GM19468 (cell line): ENCODE data around the gene CCNQ.

ENCODE experiments used
- ATAC-seq: cut with Tn5 transposase; IDR thresholded peaks from one replicate; pipeline ENCODE4 v1.9.1; 2021; ENCODE audit warnings: mild to moderate bottlenecking, moderate library complexity, moderate number of reproducible peaks; ENCODE audit not compliant: unreplicated experiment; ENCODE audit errors: extremely low read depth

Gene CCNQ

GRCh38 chrX:153637121-153638040 lies 38.4 kb upstream of the CCNQ start:
- ATAC-seq = no peak

- no peak for ATAC-seq
Measured at GRCh38 chrX:153636716-153637115, 37.8 kb upstream of the CCNQ start.

DNA sequence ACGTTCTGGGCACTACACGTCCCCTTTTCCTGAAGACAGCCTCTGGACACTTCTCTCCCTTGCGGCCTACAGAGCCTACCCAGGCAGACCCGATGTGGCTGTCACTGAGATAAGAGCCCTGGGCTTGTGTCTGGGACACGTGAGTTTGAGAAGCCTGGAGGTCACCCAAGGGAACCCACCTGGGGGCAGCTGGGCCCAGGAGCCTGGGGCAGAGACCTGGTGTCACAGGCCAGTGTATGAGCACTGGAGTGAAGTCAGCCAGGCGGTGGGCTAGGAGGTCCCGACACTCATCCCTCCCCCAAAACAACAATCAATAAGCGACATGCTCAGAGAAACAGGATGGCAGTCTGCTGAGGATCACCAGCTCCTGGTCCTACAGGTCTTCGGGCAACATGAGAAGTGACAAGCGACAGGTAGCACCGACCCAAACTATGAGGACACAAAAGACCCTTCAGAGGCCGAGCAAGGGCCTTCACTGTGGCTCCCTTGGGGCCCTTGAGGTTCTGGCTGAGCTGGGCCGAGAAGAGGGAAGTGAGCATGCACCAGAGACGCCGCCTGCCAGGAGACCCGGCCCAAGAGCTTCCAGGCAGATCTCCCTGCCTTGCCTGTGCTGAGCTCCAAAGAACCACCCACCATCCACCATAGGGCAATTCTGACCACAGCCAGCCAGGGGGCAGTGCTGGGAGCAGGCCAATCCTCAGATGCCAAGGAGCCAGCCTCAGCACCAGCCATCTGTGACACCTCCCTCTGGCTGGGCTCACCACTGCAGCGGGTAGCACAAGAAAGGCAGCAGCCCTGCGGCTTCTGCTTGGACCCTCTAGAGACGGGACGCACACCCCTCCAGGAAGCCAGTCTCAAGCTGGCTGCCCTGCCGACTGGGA lies 37.1 kb upstream of the CCNQ start:
- no peak for ATAC-seq

DNA sequence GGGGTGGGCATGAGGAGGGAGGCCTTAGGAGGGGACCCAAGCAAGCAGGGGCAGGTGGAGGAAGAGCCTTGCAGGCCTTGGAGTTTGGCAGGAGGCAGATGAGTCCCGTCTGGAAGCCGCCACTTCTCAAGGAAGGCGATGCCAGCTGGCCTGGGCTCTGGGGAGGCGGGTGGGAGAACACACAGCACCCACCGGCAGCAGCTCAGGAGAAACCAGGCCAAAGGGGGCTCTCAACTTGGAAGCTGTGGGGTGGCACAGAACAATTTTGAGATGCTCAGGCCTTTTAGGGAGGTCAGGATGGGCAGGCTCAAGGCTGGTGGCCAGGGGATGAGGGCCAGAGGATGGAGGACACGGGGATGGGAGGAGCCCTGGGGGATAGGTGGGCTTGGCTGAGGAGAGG lies 36.4 kb upstream of the CCNQ start:
- no peak for ATAC-seq

- no peak for ATAC-seq
Measured at GRCh38 chrX:153634832-153635231, 35.9 kb upstream of the CCNQ start.

DNA sequence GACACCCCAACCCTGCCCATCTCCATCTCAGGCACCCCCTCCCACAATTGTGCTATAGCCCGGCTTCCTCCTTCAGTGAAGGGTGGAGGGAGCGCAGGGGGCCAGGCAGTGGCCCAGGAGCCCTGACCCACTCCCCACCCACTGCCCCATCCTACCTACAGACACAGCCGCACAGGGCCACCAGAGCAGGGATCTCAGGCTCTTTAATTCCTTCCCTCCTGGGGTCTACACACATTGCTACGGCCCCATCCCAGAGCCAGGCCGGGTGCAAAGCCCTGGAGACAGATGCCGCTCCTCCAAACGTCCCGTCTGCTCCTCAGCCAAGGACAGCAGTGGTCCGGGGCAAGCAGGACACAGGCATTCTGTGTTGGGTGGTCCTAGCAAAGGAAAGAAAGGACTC lies 35.3 kb upstream of the CCNQ start:
- no peak for ATAC-seq

DNA sequence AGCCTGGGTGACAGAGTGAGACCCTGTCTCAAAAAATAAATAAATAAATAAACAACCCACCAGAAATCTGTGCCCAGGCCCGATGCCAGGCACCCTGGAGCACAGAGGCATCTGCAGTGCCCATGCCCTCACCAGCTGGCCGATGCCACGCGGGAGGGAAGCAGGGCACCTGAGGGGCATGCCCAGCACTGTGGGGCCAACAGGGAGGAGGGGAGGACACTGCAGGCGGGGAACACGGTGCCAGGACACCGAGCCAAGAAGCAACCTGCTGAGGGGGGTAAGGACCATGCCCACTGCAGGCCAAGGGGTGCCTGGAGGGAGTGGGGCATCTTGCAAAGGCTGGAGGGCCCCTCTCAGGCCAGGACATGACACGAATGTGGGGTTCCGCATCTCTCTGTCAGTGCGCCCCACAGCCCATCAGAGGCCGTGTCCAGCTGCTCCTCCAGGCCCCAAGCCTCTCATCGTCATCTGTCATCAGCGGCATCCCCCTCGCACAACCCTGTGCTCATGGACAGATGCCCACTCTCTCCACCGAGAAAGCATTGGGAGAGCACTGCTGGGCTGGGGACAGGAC lies 34.8 kb upstream of the CCNQ start:
- no peak for ATAC-seq

DNA sequence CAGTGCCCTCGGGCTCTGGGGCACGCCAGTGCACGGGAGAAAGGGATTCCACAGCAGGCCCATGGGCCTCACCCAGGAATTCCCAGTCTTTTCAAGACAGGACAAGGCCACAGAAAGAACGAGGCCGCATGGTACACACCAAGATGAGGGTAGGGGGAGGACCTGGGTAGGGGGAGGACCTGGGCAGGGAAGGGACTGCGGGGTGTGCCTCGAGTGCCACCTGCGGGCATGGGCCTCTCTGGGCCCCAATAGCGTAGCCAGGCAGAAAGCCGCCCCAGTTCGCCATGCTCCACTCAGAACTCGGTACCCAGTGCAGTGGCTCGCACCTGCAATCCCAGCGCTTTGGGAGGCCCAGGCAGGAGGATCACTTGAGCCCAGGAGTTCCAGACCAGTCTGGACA lies 34.1 kb upstream of the CCNQ start:
- no peak for ATAC-seq

DNA sequence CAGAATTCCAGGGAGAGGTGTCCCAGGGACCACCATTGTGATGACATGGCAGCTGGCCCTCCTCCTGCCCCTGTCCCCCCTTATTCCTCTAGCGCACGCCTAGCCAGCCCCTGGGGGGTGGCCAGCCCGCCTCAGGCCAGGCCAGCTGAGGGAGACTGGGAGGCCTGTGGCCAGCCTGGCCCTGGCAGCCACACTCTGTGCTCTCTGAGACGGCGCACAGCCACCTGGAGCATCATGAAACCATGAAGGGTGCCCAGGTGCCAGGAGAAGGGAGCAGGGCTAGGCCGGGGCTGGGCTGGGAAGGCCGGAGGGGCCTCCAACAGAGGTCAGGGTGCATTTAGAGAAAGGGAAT lies 33.6 kb upstream of the CCNQ start:
- ATAC-seq = no peak

DNA sequence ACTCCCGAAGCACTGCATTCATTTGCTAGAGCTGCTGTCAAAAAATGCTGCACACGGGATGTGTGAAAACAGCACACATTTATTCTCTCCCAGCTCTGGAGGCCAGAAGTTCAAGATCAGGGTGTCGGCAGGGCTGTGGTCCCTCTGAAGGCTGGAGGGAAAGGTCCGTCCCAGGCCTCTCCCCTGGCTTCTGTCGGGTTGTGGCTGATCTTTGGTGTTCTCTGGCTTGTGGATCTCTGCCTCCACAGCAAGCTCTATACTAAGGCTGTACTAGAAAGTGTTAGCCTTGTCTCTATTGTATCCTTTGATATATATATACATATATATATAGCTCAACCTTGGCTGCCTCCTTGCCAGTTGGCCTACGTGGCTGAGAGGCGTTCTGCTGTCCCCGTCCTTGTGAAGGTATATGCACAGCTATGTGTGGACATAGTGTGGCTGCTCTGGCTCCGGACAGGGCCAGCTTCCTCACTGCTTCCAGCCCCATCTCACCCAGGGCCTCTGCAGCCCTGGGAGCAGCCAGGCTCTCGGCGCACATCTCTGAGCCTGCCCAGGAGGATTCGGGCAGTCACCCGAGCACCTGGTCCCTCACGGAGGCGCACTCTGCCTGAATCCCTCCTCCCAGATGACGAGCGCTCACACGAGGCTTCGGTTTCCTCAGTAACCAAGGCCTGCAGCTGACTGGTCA lies 33.1 kb upstream of the CCNQ start:
- no peak for ATAC-seq

- ATAC-seq = no peak
Measured at GRCh38 chrX:153631346-153631745, 32.4 kb upstream of the CCNQ start.

- no peak for ATAC-seq
Measured at GRCh38 chrX:153628665-153629064, 29.7 kb upstream of the CCNQ start.

GRCh38 chrX:153628129-153628528 lies 29.2 kb upstream of the CCNQ start:
- no peak for ATAC-seq

- ATAC-seq = no peak
Measured at GRCh38 chrX:153627675-153628111, 28.8 kb upstream of the CCNQ start.

DNA sequence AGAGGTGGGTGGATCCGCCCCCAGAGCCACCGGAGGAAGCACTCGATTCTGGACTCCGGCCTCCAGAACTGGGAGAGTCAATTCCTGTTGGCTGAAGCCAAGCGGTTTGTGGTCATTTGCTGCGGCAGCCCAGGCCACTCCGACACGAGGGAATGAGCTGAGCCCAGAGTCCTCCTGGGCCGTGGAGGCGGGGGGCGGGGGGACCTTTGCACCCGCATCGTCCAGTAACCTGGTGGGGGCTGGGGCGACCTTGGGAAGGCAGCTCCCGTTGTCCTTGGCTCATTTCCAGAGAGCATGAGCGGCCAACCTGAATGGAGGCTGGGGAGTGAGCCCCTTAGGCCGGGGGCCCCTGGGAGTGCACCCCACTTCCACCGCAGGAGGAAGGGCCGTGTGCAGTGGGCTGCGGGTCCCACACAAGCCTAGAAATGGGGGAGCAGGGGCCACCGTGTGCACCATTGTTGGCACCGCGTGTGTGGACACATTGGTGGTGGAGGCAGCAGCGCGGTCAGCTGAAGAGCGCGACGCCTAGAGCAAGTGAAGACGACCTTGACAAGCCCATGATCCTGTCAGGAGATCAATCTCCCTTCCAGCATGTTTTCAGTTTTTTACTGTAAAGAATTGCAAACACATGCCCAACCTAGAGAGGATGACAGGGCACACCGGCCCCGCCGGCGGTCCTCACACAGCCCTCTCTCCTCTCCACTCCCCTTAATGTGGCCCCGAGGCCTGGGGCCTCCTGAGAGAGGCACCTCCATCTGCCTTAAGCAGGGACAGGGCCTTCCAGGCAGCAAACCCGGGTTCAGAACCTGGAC lies 28.1 kb upstream of the CCNQ start:
- ATAC-seq = no peak

GRCh38 chrX:153626025-153626633 lies 27.2 kb upstream of the CCNQ start:
- ATAC-seq = no peak

GRCh38 chrX:153625271-153626024 lies 26.5 kb upstream of the CCNQ start:
- ATAC-seq = no peak
